NCI-H1417 (cell line): ENCODE data around the gene NRL.
"Not testable (repeated sequence)": the region's sequence is repeated elsewhere in the genome, so short reads cannot be mapped to it uniquely, and the experiment has no call there.

Source experiments
- DNase-seq, 3 experiments: peaks; one replicate each; lab custom pipeline; 2025; lab: John Stamatoyannopoulos, UW

Gene NRL

GRCh38 chr14:24123424-24124417, 9.0 kb upstream of the NRL start:
- DNase-seq: no peak

- no peak for DNase-seq
Measured at GRCh38 chr14:24122898-24123297, 8.1 kb upstream of the NRL start.

GRCh38 chr14:24122416-24122815, 7.7 kb upstream of the NRL start:
- no peak for DNase-seq

DNA sequence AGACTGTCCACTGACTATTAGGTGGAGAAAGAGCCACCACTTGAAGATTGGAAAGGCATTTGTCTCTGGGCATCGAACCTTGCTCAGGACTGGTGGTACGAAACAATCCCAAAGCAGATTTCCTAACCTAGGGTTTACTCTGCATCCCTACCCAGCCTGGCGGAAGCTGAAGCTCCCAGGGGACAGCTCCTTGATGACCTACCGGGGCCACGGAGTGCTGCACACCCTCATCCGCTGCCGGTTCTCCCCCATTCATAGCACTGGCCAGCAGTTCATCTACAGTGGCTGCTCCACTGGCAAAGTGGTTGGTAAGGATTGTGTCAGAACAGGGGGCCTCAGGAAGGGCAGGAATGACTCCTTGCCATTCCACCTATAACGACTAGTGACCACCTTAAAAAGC, 6.5 kb upstream of the NRL start:
- no peak for DNase-seq

GRCh38 chr14:24119691-24120090, 4.9 kb upstream of the NRL start:
- DNase-seq: no peak

DNA sequence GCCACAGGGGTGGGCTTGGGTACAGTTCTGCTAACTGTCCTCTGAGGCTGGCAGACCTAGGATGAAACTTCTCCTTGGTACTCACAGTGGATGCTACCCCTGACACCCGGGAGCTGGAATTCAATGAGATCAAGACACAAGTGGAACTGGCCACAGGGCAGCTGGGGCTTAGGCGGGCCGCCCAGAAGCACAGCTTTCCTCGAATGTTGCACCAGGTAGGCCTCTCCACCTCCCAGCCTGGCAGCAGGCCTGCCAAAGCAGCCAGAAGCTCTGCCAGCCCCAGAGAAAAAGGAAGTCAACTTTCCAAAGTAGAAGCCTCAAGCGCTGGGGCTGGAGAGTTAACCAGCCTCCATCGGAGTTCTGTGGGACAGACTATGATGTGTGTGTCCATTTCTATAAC, 2.4 kb upstream of the NRL start:
- no peak for DNase-seq

- DNase-seq: no peak
Measured at GRCh38 chr14:24116128-24116814, 1.5 kb upstream of the NRL start.

GRCh38 chr14:24115422-24116127, 826 bp upstream of the NRL start:
- DNase-seq: peak in 1 of 3 experiments; percentile 30

GRCh38 chr14:24113801-24114531, 783 bp downstream of the NRL start:
- DNase-seq: peak; percentile 90 to 96 (median 95)

GRCh38 chr14:24113379-24113800, 1.4 kb downstream of the NRL start:
- peak in 1 of 3 experiments; percentile 57 for DNase-seq

- no peak for DNase-seq
Measured at GRCh38 chr14:24110523-24110922, 4.2 kb downstream of the NRL start.

DNA sequence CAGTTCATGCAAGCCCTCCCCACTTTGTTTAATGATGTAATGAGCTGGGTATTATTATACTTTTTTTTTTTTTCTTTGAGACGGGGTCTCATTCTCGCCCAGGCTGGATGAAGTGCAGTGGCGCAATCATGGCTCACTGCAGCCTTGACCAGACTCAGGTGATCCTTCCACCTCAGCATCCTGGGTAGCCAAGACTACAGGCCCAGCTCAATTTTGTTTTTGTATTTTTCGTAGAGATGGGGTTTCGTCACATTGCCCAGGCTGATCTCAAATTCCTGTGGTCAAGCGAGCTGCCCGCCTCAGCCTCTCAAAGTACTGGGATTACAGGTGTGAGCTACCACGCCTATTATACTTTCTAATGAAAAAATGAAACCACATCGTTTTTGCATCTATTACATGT, 4.7 kb downstream of the NRL start:
- DNase-seq: no peak

GRCh38 chr14:24108336-24108874, 6.3 kb downstream of the NRL start:
- DNase-seq: no peak

- DNase-seq: no peak
Measured at GRCh38 chr14:24106672-24107271, 8.0 kb downstream of the NRL start.

DNA sequence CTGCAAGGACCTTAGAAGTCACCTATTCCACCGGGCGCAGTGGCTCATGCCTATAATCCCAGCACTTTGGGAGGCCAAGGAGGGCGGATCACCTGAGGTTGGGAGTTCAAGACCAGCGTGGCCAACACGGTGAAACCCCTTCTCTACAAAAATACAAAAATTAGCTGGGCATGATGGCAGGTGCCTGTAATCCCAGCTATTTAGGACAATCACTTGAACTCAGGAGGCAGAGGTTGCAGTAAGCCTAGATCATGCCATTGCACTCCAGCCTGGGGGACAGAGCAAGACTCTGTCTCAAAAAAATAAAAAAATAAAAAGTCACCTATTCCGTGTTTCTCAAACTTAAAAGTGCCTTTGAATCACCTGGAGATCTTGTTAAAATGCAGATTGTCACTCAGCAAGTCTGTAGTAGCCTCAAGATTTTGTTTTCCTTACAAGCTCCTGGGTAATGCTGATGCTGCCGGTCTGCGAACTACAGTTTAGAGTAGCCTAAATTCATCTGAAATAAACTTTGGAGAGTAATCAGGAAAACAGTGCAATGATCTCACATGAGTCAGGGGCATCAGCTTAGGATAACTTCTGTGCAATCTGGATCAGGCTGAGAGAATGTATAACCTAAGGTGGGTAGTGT, 9.0 kb downstream of the NRL start:
- DNase-seq: not testable (repeated sequence)

- DNase-seq: no peak
Measured at GRCh38 chr14:24103451-24103850, 11.3 kb downstream of the NRL start.

DNA sequence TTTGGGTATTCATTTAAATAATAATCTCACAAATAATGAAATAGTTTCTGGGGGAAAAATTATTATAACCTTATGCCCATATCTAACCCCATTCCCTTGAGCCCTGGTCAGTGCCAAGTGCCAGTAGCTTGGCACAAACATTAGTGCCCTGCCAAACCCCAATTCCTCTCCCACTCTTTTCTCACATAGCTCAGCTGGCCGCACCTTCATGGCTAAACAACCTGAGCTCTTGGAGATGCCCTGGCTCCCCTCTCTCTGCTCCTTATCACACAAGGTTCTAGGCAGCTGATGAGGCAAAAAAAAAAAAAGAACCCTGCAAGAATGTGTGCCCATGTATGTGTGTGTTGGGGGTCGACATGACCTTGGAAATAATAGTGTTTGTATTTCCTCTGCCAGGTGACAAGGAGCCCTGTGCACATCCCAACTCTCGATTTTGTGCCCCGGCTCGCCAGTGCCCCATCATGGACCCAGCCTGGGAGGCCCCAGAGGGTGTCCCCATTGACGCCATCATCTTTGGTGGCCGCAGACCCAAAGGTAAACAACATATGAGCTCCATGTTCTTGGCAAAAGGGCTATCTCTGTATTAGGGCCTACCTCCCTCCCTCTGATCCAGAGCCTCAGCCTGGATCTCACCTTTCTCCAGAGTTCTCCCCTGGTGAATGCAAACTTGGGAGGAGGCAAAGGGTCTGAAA, 12.2 kb downstream of the NRL start:
- DNase-seq: no peak

DNA sequence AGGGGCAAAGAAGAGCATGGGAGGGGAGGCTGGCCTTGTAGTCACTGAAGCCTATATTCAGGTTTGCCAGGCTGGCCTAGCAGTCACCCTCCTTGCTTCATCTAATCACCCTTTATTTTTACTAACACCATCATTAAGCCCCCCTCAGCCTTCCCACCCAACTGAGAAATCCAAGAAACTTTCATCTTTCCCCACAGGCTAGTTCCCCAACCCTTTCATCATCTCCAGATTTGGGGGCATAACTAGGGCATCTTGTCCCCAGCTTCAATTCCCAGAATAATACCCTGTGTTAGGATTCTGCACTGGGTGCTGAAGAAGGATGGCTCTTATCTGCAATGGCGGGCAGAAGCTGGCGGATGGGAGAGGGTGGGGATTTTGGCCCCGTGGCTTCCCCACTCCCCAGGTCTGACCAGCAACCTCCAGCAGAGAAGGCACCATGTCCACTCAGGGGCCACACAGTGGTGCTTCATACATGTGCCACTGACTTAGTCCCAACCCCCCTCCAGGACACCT, 13.7 kb downstream of the NRL start:
- DNase-seq: no peak

GRCh38 chr14:24100197-24100981, 14.4 kb downstream of the NRL start:
- DNase-seq: no peak
